PFSK-1 (cell line): Measurements from ENCODE around the gene GP1BA.

ENCODE experiments used
- FOXP2 ChIP-seq: optimal IDR thresholded peaks from 2 replicates; pipeline ENCODE3; 2011; ENCODE audit warnings: borderline replicate concordance, control low read depth, inconsistent platforms; ENCODE audit not compliant: insufficient read depth; ENCODE audit errors: extremely low read length, extremely low read depth
- POLR2AphosphoS5 ChIP-seq: IDR thresholded peaks from 2 replicates; pipeline ENCODE4 v1.6.1; 2012; ENCODE audit warnings: low read depth, mild to moderate bottlenecking, control low read depth, low read length, moderate library complexity
- REST ChIP-seq, 2 experiments: IDR thresholded peaks; 2 replicates each; pipeline versions ENCODE4 v1.6.1 to v1.8.0; 2011 to 2012; ENCODE audit warnings: low read depth in 2 of 2, low read length in 2 of 2, control low read depth in 1 of 2, inconsistent platforms in 1 of 2, mild to moderate bottlenecking in 1 of 2, moderate library complexity in 1 of 2; ENCODE audit not compliant: insufficient read depth in 1 of 2
- SIN3A ChIP-seq: IDR thresholded peaks from 2 replicates; pipeline ENCODE4 v1.6.1; 2012; ENCODE audit warnings: mild to moderate bottlenecking, low read length, moderate library complexity, borderline replicate concordance; ENCODE audit not compliant: insufficient read depth
- TAF1 ChIP-seq: IDR thresholded peaks from 2 replicates; pipeline ENCODE4 v1.6.1; 2012; ENCODE audit warnings: low read length, control low read depth, borderline replicate concordance; ENCODE audit not compliant: insufficient read depth

The GP1BA gene

GRCh38 chr17:4965311-4965986 is 33.4 kb downstream of the GP1BA start:
- TF ChIP-seq FOXP2: no peak
- TF ChIP-seq POLR2AphosphoS5: no peak
- no peak for TF ChIP-seq REST (IDR thresholded peaks at IDR 0.05; ENCODE audit: insufficient read depth in 1 of 2, low read depth in 2 of 2, low read length in 2 of 2)
- no peak for TF ChIP-seq TAF1
- no peak for TF ChIP-seq SIN3A

- TF ChIP-seq POLR2AphosphoS5 (no peak; the same call in 1 of the 2 replicates), REST (IDR thresholded peaks at IDR 0.05; ENCODE audit: insufficient read depth in 1 of 2, low read depth in 2 of 2, low read length in 2 of 2) (no peak), TAF1 (0 out of 2 replicates have a peak, but pooled peaks have one; percentile 34)
Observed at GRCh38 chr17:4966844-4967538, 34.9 kb downstream of the GP1BA start.

GRCh38 chr17:4967539-4968485 is 35.7 kb downstream of the GP1BA start, which contains the start of gene SPAG7:
Gene SPAG7, minus strand, starts transcription at chr17:4967817. Its CDS starts 13 bp downstream, at chr17:4967804.
- TF ChIP-seq TAF1 (peak; percentile 96), FOXP2 (peak; percentile 86), POLR2AphosphoS5 (peak; percentile 78), SIN3A (peak; percentile 88; the same call in 1 of the 2 replicates), REST (IDR thresholded peaks at IDR 0.05; ENCODE audit: insufficient read depth in 1 of 2, low read depth in 2 of 2, low read length in 2 of 2) (no peak)

- no peak for TF ChIP-seq SIN3A
- TF ChIP-seq FOXP2: no peak
- TF ChIP-seq POLR2AphosphoS5: no peak; the same call in 1 of the 2 replicates
- TF ChIP-seq REST (IDR thresholded peaks at IDR 0.05; ENCODE audit: insufficient read depth in 1 of 2, low read depth in 2 of 2, low read length in 2 of 2): no peak
- TF ChIP-seq TAF1: no peak
Observed at GRCh38 chr17:4968486-4969046, 36.5 kb downstream of the GP1BA start.
